Tibial artery (tissue), 4 donors: Measurements from ENCODE around the gene ST6GALNAC6.
"Not testable (repeated sequence)": the region's sequence is repeated elsewhere in the genome, so short reads cannot be mapped to it uniquely, and the experiment has no call there.

ENCODE experiments used
- DNase-seq, 2 donors: peaks; one replicate each; pipeline ENCODE4 v3.0.0-alpha.2; 2019
- H3K27ac ChIP-seq, 2 donors: fragments of 200-600 bp; sonication (generic) in 1 of 2; 1 replicate in 1 of 2; 2 replicates in 1 of 2; pipeline ENCODE4 v1.5.1; 2018 to 2019; ENCODE audit warnings: mild to moderate bottlenecking in 1 of 2
- H3K27me3 ChIP-seq, 2 donors: fragments of 200-600 bp; sonication (generic) in 1 of 2; one replicate each; pipeline versions ENCODE4 v1.5.1 to v1.6.0; 2016 to 2019
- H3K36me3 ChIP-seq, 3 donors: fragments of 200-600 bp; sonication (generic) in 2 of 3; one replicate each; pipeline ENCODE4 v1.5.1; 2016 to 2019; ENCODE audit warnings: mild to moderate bottlenecking in 2 of 3
- H3K4me1 ChIP-seq, 4 donors: fragments of 200-600 bp; sonication (generic) in 2 of 4; 1 replicate in 3 of 4; 2 replicates in 1 of 4; pipeline ENCODE4 v1.5.1; 2016 to 2019
- H3K4me3 ChIP-seq, 2 donors: fragments of 200-600 bp; sonication (generic) in 1 of 2; 1 replicate in 1 of 2; 2 replicates in 1 of 2; pipeline ENCODE4 v1.5.1; 2018 to 2019; ENCODE audit warnings: mild to moderate bottlenecking in 2 of 2
- H3K9me3 ChIP-seq, 3 donors: fragments of 200-600 bp; sonication (generic) in 1 of 3; one replicate each; pipeline ENCODE4 v1.5.1; 2016 to 2019
- CTCF ChIP-seq, 2 experiments: fragments of 200-600 bp in 1 of 2; fragments of 450-650 bp in 1 of 2; IDR thresholded peaks; one replicate each; pipeline ENCODE4 v1.5.1; 2017 to 2019; ENCODE audit warnings: antibody characterized with exemption in 2 of 2, mild to moderate bottlenecking in 1 of 2, moderate library complexity in 1 of 2
- intact Hi-C: fragments of 100-400 bp; cut with DNase I; formaldehyde crosslinking; loops from one replicate; pipeline ENCODE4 v1.15.0; 2023; ENCODE audit warnings: low total_unique reads

Gene ST6GALNAC6

GRCh38 chr9:127844821-127845359 lies 54.5 kb downstream of the ST6GALNAC6 start:
- no peak for TF ChIP-seq CTCF (IDR thresholded peaks at IDR 0.05)
- peaks cover 0 to 37% (median 13%) of the 10 kb centered on the region in 3 donors for H3K36me3 ChIP-seq
- peak overlapping the region; percentile 70 to 72 for H3K27ac ChIP-seq
- no peak for DNase-seq
- H3K9me3 ChIP-seq = peaks cover 0 to 7% (median 3%) of the 10 kb centered on the region in 3 donors
- intact Hi-C loops = no loop called here
- peaks cover 0 to 39% (median 23%) of the 10 kb centered on the region in 4 donors for H3K4me1 ChIP-seq
- no peaks in the 10 kb centered on the region for H3K27me3 ChIP-seq
- H3K4me3 ChIP-seq = no peak overlapping the region

GRCh38 chr9:127841087-127841835 lies 58.1 kb downstream of the ST6GALNAC6 start:
- Histone ChIP-seq H3K27ac (peak overlapping the region; percentile 18 to 38), H3K9me3 (no peaks in the 10 kb centered on the region), H3K36me3 (peaks cover 0 to 26% (median 9%) of the 10 kb centered on the region in 3 donors), H3K4me3 (no peak overlapping the region), H3K4me1 (peaks cover 4 to 57% (median 39%) of the 10 kb centered on the region in 4 donors), H3K27me3 (no peaks in the 10 kb centered on the region)
- intact Hi-C loops = no loop called here
- no peak for TF ChIP-seq CTCF (IDR thresholded peaks at IDR 0.05)
- DNase-seq = no peak

- Histone ChIP-seq H3K9me3 (no peaks in the 10 kb centered on the region), H3K27me3 (no peaks in the 10 kb centered on the region), H3K4me1 (peaks cover 5 to 59% (median 45%) of the 10 kb centered on the region in 4 donors), H3K4me3 (no peak overlapping the region), H3K36me3 (peaks cover 0 to 26% (median 9%) of the 10 kb centered on the region in 3 donors), H3K27ac (peak overlapping the region; percentile 84 to 86)
- no peak for TF ChIP-seq CTCF (IDR thresholded peaks at IDR 0.05)
- peak; percentile 90 to 93 for DNase-seq
- intact Hi-C loops = no loop called here
Measured at GRCh38 chr9:127838375-127839078, 60.9 kb downstream of the ST6GALNAC6 start.

GRCh38 chr9:127837346-127837745 lies 62.1 kb downstream of the ST6GALNAC6 start:
- H3K4me1 ChIP-seq = peaks cover 5 to 71% (median 49%) of the 10 kb centered on the region in 4 donors
- no peak for TF ChIP-seq CTCF (IDR thresholded peaks at IDR 0.05)
- intact Hi-C loops = no loop called here

GRCh38 chr9:127836561-127836960 lies 62.8 kb downstream of the ST6GALNAC6 start:
- intact Hi-C loops, H3K27me3 ChIP-seq, H3K4me3 ChIP-seq: not testable (repeated sequence)

More at GRCh38 chr9:127837346-127837745, 62.1 kb downstream of the ST6GALNAC6 start:
- H3K36me3 ChIP-seq = peaks cover 0 to 20% (median 2%) of the 10 kb centered on the region in 3 donors
- no peak overlapping the region for H3K4me3 ChIP-seq
- no peak for DNase-seq
- no peaks in the 10 kb centered on the region for H3K9me3 ChIP-seq
- H3K27me3 ChIP-seq = no peaks in the 10 kb centered on the region
- peak overlapping the region; percentile 84 to 86 for H3K27ac ChIP-seq

More at GRCh38 chr9:127836561-127836960, 62.8 kb downstream of the ST6GALNAC6 start:
- not testable (repeated sequence) for H3K9me3 ChIP-seq, DNase-seq
- H3K27ac ChIP-seq = peak overlapping the region; percentile 84 to 86
- H3K36me3 ChIP-seq = peaks cover 0 to 16% (median 0%) of the 10 kb centered on the region in 3 donors
- peaks cover 5 to 79% (median 52%) of the 10 kb centered on the region in 4 donors for H3K4me1 ChIP-seq
